Urothelium cell line (cell line): ENCODE measurements around the gene KCNN2.

ENCODE experiments used
- DNase-seq: peaks from one replicate; pipeline ENCODE4 v3.0.0; 2011; ENCODE audit warnings: low spot score, mixed read lengths
- FAIRE-seq: peaks from 2 replicates; lab custom pipeline; 2011; peaks lifted over from hg19 to GRCh38; lab: Jason Lieb, UNC

Gene KCNN2

DNA sequence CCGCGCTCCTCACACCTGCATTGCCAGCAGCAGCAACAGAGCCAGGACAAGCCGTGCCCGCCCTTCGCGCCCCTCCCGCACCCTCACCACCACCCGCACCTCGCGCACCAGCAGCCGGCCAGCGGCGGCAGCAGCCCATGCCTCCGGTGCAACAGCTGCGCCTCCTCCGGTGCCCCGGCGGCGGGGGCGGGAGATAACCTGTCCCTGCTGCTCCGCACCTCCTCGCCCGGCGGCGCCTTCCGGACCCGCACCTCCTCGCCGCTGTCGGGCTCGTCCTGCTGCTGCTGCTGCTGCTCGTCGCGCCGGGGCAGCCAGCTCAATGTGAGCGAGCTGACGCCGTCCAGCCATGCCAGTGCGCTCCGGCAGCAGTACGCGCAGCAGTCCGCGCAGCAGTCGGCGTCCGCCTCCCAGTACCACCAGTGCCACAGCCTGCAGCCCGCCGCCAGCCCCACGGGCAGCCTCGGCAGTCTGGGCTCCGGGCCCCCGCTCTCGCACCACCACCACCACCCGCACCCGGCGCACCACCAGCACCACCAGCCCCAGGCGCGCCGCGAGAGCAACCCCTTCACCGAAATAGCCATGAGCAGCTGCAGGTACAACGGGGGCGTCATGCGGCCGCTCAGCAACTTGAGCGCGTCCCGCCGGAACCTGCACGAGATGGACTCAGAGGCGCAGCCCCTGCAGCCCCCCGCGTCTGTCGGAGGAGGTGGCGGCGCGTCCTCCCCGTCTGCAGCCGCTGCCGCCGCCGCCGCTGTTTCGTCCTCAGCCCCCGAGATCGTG, 517 bp downstream of the KCNN2 start:
- DNase-seq (peak; percentile 13), FAIRE-seq (no peak)

DNA sequence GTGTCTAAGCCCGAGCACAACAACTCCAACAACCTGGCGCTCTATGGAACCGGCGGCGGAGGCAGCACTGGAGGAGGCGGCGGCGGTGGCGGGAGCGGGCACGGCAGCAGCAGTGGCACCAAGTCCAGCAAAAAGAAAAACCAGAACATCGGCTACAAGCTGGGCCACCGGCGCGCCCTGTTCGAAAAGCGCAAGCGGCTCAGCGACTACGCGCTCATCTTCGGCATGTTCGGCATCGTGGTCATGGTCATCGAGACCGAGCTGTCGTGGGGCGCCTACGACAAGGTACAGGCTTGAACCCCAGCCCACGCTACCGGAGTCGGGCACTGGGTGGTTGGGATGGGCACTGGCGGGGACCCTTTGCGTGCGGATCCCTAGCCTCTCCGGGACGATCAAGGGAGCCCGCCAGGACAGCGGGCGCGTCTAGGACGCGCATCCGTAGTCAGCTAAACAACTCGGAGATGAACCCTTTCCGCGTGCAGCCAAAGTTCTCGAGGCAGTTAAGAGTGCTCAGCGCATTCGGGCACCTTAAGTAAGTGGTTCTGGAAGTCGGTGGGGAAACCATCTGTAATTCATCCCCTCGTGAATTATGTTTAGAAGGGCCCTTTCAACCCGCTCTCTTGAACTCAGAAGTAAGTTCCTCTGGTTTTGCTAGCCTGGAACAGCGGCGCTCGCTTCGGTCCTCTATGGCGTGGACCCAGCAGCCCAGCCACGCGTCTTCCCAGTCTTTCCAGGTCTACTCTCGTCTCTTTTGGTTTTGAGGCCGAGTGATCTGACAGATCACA, 1.3 kb downstream of the KCNN2 start:
- DNase-seq (no peak), FAIRE-seq (no peak)

GRCh38 chr5:114363837-114364236, 2.0 kb downstream of the KCNN2 start:
- FAIRE-seq: no peak
- no peak for DNase-seq

DNA sequence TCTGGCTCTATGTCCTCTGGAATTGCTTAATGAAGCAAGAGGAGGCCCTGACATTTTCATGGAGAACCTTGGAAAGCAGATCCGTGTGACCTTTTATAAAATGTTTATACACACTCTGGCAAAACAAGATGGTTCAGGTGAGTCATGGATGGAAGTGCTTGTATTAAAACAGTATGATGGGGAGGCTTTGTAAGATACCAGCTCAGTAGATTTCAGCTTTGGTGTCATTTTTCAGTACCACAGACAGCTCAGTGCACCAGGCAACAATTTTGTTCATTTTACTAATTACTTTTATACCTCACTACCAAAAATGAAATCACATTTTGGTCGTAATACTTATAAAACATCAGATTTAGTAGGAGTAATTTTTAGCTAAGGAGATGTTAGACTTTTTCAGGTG, 5.2 kb downstream of the KCNN2 start:
- DNase-seq: no peak

GRCh38 chr5:114369680-114370417, 8.0 kb downstream of the KCNN2 start:
- DNase-seq (no peak), FAIRE-seq (no peak)

More for the DNA sequence above, 5.2 kb downstream of the KCNN2 start:
- FAIRE-seq: no peak

DNA sequence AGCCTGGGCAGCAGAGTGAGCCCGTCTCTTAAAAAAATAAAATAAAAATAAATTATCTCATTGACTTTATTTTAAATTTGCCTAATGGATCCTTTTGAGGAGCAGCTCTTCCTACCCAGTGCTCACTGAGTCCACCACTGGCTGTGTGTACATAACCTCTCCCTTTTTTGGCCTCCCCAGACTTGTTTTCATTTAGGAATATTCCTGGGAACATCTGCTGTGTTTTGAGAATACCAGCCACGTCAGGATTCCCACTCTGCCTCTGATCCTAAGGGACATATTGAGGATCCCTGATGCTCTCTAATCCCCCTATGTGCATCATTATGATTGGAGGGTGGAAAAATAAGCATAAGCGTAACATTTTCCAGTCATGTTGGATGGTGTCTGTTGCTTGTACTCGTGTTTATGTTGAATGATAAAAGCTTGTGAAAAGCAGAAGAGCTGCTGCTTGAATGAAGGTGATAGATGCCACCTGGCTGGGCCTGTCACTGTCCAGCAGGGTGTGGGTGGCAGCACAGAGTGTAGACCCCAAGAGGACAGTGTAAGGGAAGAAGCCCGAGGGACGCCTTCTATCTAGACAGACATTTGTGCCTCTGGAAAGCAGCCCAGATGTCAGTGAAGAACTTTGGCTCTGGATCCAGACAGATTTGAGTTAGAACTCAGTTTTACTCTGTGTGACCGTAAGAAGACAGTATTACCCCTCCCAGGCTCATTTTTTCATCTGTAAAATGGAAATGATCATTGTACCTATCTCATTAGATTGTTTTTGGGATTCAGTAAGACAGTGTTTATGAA, 15.4 kb downstream of the KCNN2 start:
- FAIRE-seq: no peak
- no peak for DNase-seq

DNA sequence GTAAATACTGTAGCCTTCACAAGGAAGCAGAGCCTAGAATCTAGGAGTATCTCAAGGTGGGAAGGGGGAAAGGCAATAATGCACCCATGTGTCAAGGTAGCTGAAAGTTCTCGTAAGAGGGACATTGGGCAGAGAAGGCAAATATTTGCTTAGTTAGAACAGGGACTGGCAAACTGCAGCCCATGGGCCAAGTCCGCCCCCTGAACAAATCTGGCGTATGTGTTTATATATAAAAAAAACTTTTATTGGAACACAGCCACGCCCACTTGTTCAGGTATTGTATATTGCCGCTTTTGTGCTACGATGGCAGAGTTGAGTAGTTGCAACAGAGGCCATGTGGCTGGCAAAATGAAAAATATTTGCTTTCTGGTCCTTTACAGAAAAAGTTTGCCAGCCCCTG, 16.1 kb downstream of the KCNN2 start:
- no peak for DNase-seq
- FAIRE-seq: no peak

DNA sequence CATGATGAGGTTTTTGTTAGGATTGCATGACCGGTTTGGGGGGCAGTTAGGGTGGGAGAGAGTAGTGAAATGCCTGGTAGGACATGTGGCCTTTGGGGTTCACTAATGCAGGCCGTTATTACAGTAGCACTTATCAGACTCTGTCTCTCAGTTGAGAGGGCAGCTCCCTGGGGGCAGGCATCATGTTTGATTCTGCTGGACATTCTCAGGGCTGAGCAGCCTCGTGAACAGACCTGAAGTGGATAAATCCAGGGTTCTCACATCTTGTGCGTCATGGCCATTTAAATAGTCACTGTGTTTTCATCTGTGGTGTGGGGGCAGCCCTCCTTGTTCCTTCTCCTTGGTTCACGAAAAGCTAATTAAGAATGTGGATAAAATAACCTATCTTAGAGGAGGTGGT, 18.9 kb downstream of the KCNN2 start:
- FAIRE-seq: no peak

GRCh38 chr5:114387433-114387832, 25.6 kb downstream of the KCNN2 start:
- FAIRE-seq (no peak), DNase-seq (no peak)

More for the DNA sequence above, 18.9 kb downstream of the KCNN2 start:
- DNase-seq: no peak

DNA sequence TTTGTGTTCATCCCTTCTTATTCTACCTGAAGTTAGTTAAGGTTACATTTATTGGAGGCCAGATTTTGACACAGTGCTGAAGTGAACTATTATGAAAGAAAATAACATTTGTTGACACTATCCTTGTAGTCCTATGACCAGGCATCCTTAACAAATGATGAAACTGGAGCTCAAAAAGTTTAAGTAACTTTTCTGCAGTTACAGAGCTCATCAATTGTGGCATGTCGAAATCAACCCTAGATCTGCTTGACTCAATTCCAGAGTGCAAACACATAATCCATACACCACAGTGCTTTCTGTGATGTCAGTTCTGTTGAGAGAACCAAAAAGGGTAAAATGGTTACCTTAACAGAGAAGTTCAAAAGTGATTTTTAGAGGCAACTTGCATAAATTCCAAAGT, 28.6 kb downstream of the KCNN2 start:
- FAIRE-seq (no peak), DNase-seq (no peak)

DNA sequence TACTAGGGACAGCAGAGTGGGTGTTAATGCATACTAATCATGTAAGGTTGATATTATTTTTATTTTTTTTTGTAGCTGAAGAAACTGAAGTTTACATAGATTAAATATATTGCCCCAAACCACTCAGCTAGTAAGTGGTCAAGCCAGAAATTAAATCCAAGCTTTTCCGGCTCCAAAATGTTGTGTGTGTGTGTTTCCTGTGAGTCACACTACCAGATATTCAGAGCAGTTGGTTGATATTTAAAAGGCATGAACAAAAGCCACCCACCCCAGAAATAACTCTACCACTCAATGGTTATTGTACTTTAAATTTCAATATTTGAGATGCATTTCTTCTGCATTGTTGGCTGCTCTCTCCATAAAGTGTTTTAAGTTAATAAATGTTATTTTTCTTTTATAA, 29.5 kb downstream of the KCNN2 start:
- FAIRE-seq (no peak), DNase-seq (no peak)

DNA sequence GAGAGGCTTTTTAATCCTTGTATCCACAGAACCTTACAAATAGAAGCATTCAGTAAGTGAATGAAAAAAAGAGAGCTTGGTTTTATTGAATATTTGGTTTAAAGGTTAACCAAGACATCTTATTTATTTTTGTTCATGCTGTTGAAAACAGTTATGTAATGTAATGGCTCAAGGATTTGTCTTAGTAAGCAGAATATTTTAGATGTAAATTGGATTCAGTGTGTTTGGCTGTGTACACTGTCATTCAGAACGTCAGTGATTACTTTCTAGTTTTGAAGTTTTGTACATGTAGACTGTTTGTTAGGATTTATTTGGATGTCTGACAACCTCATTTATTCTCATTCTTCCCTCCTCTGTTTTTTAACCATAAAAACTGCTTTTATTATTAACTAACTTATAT, 31.3 kb downstream of the KCNN2 start:
- no peak for FAIRE-seq
- DNase-seq: no peak

DNA sequence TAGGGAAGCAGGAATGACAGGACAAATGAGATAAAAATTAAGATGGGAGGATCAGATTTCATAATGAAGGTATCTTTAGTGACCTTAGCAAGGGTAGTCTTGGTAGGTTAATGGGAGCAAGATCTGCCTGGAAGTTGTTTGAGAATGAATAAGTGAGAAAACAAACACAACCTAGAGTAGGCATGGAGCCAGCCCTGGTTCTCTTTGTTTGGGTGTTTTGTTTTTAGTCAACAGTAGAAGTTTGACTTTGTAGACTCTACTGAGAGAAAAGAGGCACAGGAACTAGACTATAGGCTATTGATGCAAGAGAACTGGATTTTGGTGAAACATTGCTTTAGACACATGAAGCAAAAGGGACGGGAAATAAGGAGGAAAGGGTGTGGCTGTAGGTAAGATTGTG, 40.3 kb downstream of the KCNN2 start:
- DNase-seq (no peak), FAIRE-seq (no peak)

- FAIRE-seq (no peak), DNase-seq (no peak)
Observed at GRCh38 chr5:114407783-114408182, 45.9 kb downstream of the KCNN2 start.

DNA sequence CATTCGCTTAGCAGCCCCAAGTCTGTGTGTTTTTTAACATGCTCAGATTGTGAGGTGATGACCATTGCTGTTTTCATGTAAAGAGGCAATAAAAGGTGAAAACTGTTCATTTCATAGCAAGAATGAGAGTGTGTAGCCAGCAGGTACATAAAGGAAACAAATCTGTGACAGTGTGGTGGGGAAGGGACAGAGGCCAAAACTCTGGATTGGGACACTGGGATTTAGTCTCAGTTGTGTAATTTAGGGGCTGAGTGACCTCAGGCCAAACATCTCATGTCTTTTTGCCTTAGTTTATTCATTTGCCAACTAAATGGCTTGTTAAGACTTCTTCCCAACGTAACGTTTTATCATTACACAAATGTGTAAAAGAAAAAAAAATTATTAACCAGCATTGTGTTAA, 47.0 kb downstream of the KCNN2 start:
- FAIRE-seq (no peak), DNase-seq (no peak)

GRCh38 chr5:114411380-114411931, 49.6 kb downstream of the KCNN2 start:
- DNase-seq: no peak
- FAIRE-seq: no peak

- DNase-seq: peak; percentile 31
- no peak for FAIRE-seq
Observed at GRCh38 chr5:114412510-114413171, 50.8 kb downstream of the KCNN2 start.

- DNase-seq (no peak), FAIRE-seq (no peak)
Observed at GRCh38 chr5:114415760-114416159, 53.9 kb downstream of the KCNN2 start.

GRCh38 chr5:114416254-114416653, 54.4 kb downstream of the KCNN2 start:
- DNase-seq (no peak), FAIRE-seq (no peak)

DNA sequence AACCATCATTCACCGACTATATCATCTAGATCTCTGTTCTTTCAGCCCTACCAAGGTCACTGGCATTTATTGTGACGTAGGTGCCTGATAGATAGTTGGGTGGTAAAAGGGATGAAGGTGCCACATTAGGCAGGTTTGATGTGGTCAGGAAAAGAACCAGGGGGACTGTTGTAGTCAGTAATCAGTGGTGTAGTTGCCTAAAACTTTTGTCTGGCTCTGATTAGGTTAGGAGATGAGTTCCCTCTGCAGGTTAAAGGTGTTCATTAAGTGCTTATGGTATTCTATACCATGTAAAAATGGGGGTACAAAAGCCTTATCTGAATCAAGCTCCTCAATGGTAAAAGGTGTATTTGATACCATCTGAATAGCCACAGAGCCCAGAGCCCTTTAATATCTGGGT, 55.6 kb downstream of the KCNN2 start:
- DNase-seq (no peak), FAIRE-seq (no peak)
